Measurements from ENCODE around the gene RABGAP1L.

The RABGAP1L gene

DNA sequence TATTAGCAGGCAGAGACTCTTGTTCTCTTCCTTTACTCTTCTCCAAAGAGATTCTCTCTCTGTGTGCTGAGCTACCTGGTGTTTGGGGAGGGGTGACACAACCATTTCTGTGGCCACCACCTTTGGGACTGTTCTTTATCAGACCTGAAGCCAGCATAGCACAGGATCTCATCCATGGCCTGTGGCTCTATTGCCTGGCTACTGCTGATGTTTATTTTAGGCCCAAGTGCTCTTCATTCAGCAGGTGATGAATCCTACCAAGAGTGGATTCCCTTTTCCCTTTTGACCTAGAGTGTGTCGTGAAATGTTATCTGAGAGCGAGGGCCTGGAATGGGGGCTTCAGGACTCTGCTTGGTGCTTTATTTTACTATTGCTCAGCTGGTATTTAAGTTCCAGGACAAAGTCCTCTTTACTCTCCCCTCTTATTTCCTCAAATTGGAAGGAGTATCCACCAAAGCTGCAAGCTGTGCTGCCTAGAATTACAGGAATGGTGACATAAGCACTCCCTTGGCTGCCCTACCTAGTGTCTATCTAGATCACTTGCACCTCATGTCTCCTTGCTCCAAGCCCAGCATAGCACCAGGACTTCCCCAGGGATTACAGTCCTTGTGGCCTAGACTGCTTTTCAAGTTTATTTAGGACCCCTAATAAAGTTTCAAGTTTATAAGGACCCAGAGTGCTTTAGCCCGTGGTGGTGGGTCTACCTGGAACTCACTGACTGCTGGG is 193.7 kb downstream of the RABGAP1L start:
- H3K27ac Mint-ChIP-seq (ENCODE audit: low read depth): no peak overlapping the region
- H3K4me1 Mint-ChIP-seq: peaks cover 31% of the 10 kb centered on the region
- no peaks in the 10 kb centered on the region for H3K27me3 Mint-ChIP-seq
- no peak overlapping the region for H3K4me3 Mint-ChIP-seq
- H3K36me3 Mint-ChIP-seq (ENCODE audit: insufficient read depth): peaks cover 9% of the 10 kb centered on the region
- ATAC-seq (replicated peaks; ENCODE audit: extremely low read depth, poor library complexity, severe bottlenecking) (no peak), DNase-seq (ENCODE audit: low spot score in 2 of 2) (no peak)
- no peaks in the 10 kb centered on the region for H3K9me3 Mint-ChIP-seq

DNA sequence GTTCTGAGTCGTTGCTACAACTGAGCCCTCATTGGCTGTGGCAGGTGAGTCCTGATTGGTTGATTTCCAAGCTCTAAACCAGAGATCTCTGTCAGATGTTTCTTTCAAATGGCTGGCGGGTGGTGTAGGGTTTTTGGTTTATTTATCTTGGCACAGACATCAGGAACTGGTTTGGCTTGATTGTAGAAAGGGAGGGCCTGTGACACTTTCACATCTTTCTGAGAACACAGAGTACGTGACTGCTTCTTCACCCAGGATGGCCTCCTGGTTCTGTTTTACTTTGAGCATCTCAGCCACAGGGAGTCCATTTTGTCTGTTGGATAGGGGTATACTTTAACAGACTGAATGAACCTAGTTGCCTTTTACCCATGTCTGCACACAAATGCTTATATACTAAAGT is 199.0 kb downstream of the RABGAP1L start:
- no peak for DNase-seq (ENCODE audit: low spot score in 2 of 2)
- Mint-ChIP-seq H3K36me3 (ENCODE audit: insufficient read depth) (peaks cover 6% of the 10 kb centered on the region), H3K4me1 (peaks cover 32% of the 10 kb centered on the region)

DNA sequence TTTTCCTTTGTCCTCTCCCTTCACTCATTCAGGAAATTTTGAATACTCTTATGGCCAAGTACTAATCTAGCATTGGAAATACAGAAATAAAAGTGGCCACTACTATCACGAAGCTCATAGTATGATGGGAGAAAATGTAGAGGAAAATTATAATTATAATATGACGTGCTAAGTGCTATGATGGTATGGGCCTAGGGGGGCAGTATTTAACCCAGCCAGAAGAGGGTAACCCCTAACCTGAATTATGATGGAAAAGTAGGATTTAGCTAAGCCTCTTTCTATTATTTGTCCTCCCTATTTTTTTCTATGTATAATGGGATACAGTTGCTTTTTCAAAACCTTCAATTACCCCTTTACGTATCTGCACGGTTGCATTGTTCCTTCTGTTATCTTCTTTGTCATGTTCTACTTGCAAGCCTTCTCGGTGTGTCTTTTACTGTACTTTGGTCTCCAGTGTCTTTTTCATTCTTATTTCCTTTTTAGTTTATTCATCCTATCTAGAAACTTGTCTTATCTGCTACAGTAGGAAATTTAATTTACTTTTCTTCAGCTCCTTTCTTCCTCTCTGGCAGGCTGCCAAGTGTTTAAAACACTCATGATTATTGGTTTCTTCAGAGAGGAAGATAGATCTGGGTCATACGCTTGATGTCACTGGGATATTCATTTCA is 199.6 kb downstream of the RABGAP1L start:
- no peak overlapping the region for H3K4me3 Mint-ChIP-seq
- no peak overlapping the region for H3K27ac Mint-ChIP-seq (ENCODE audit: low read depth)
- peaks cover 6% of the 10 kb centered on the region for H3K36me3 Mint-ChIP-seq (ENCODE audit: insufficient read depth)
- ATAC-seq (replicated peaks; ENCODE audit: extremely low read depth, poor library complexity, severe bottlenecking): no peak
- H3K4me1 Mint-ChIP-seq: peaks cover 30% of the 10 kb centered on the region
- no peaks in the 10 kb centered on the region for H3K9me3 Mint-ChIP-seq
- DNase-seq (ENCODE audit: low spot score in 2 of 2): no peak
- no peaks in the 10 kb centered on the region for H3K27me3 Mint-ChIP-seq

More for the DNA sequence above, 199.0 kb downstream of the RABGAP1L start:
- no peak for ATAC-seq (replicated peaks; ENCODE audit: extremely low read depth, poor library complexity, severe bottlenecking)
- Mint-ChIP-seq H3K27ac (ENCODE audit: low read depth) (no peak overlapping the region), H3K27me3 (no peaks in the 10 kb centered on the region), H3K9me3 (no peaks in the 10 kb centered on the region), H3K4me3 (no peak overlapping the region)

DNA sequence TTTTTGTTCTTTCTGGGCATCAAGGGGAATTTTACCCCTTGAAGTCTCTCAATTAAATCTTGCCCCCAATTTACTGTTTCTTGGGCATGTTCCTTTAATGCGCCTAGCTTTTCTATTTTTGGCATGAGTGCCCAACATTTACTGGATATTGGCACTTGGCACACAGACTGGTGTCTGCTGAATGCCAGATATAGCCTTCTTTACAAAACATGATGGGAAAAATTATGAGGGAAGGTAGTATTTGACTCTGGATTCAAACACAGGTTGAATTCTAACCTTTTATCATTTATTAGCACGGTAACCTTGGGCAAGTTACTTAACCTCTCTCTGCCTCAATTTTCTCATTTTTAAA is 200.1 kb downstream of the RABGAP1L start:
- no peak for DNase-seq (ENCODE audit: low spot score in 2 of 2)
- ATAC-seq (replicated peaks; ENCODE audit: extremely low read depth, poor library complexity, severe bottlenecking): no peak
- H3K9me3 Mint-ChIP-seq: no peaks in the 10 kb centered on the region
- peaks cover 6% of the 10 kb centered on the region for H3K36me3 Mint-ChIP-seq (ENCODE audit: insufficient read depth)
- peaks cover 30% of the 10 kb centered on the region for H3K4me1 Mint-ChIP-seq
- no peak overlapping the region for H3K4me3 Mint-ChIP-seq
- no peaks in the 10 kb centered on the region for H3K27me3 Mint-ChIP-seq
- no peak overlapping the region for H3K27ac Mint-ChIP-seq (ENCODE audit: low read depth)

DNA sequence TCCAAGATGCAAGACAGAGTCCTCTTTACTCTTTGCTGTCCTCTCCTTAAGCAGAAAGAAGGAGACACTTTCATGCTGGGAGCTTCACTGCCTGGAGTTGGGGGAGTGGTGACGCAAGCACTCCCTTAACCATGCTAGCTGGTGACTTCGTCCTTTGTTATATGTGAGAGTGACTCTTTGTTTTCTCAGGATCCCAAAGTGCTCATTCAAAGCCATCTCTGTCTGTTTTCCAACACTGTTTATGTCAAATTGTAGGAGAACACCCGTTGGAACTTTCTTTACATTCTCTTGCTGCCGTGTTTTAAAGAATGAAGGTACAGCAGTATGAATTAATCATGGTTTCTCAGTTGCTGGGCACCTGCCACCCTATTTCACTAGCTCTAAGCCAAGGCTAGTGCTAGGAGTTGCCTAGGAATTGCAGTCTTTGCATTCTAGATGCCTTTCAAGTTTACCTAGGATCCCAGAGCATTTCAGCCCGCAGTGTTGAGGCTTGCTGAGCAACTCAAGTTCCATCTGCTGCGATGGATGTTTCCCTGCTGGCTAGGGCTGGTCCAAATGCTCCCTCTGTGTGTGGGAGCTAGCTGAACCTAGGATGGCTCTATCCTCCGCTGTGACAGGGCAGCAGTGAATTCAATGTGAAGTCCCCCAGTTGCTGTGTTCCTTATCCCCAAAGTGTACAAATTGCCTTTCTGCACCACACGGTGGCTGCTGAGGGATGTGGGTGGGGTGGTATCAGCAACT is 205.8 kb downstream of the RABGAP1L start:
- ATAC-seq (replicated peaks; ENCODE audit: extremely low read depth, poor library complexity, severe bottlenecking) (no peak), DNase-seq (ENCODE audit: low spot score in 2 of 2) (no peak)
- Mint-ChIP-seq H3K4me3 (no peak overlapping the region), H3K27me3 (no peaks in the 10 kb centered on the region), H3K4me1 (peaks cover 34% of the 10 kb centered on the region), H3K36me3 (ENCODE audit: insufficient read depth) (peaks cover 5% of the 10 kb centered on the region), H3K27ac (ENCODE audit: low read depth) (no peak overlapping the region), H3K9me3 (no peaks in the 10 kb centered on the region)

DNA sequence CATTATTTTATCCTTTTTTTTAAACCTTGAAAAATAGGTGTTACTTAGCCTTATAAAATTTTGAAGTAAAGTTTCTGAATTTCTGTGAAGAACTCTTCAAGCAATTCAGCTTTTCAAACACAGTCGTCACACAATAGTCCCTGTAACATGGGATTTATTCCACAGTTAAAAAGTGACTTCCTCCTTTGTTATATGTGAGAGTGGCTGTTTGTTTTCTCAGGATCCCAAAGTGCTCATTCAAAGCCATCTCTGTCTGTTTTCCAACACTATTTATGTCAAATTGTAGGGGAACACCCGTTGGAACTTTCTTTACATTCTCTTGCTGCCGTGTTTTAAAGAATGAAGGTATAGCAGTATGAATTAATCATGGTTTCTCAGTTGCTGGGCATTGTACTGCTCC is 207.6 kb downstream of the RABGAP1L start:
- H3K4me3 Mint-ChIP-seq: no peak overlapping the region
- H3K27ac Mint-ChIP-seq (ENCODE audit: low read depth): no peak overlapping the region
- no peaks in the 10 kb centered on the region for H3K27me3 Mint-ChIP-seq
- DNase-seq (ENCODE audit: low spot score in 2 of 2) (no peak), ATAC-seq (replicated peaks; ENCODE audit: extremely low read depth, poor library complexity, severe bottlenecking) (no peak)
- peaks cover 1% of the 10 kb centered on the region for H3K36me3 Mint-ChIP-seq (ENCODE audit: insufficient read depth)
- H3K4me1 Mint-ChIP-seq: peaks cover 30% of the 10 kb centered on the region
- no peaks in the 10 kb centered on the region for H3K9me3 Mint-ChIP-seq

DNA sequence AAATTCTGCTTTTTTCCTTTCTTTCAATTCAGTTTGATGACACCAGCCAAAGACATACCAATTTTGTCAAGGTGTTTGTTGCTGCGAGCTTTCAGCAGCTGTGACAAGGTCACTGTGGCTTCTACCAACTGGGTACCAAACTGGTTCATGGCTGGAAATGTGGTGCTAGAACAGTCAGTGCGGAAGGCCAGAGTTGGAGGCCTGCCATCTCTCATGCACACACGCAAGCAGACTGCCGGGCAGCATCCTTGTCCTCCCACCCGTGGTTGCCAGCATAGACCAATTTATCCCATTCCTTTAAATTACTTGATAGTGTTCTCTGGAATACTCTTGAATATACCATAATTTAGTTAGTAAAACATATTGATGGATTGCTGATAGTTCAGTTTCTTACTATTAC is 208.6 kb downstream of the RABGAP1L start:
- Mint-ChIP-seq H3K36me3 (ENCODE audit: insufficient read depth) (peaks cover 1% of the 10 kb centered on the region), H3K4me1 (peaks cover 22% of the 10 kb centered on the region), H3K27me3 (no peaks in the 10 kb centered on the region), H3K27ac (ENCODE audit: low read depth) (no peak overlapping the region), H3K9me3 (no peaks in the 10 kb centered on the region), H3K4me3 (no peak overlapping the region)
- DNase-seq (ENCODE audit: low spot score in 2 of 2) (no peak), ATAC-seq (replicated peaks; ENCODE audit: extremely low read depth, poor library complexity, severe bottlenecking) (no peak)

DNA sequence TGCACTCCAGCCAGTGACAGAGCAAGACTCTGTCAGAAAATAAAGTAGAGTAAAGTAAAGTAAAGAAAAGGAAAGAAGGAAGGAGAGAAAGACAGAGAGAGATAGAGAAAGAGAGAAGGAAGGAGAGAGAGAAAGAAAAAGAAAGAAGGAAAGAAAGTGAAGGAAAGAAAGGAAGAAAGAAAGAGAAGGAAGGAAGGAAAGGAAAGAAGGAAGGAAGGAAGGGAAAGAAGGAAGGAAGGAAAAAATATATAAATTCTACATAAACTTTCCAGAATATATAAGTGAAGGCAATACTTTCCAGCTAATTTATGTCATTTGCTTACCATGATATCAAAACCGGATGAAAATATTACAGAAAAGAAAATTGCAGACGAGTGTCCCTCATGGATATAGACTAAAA is 216.7 kb downstream of the RABGAP1L start:
- Mint-ChIP-seq H3K4me3 (no peak overlapping the region), H3K27me3 (no peaks in the 10 kb centered on the region), H3K36me3 (ENCODE audit: insufficient read depth) (peaks cover 2% of the 10 kb centered on the region), H3K4me1 (no peaks in the 10 kb centered on the region), H3K9me3 (no peaks in the 10 kb centered on the region), H3K27ac (ENCODE audit: low read depth) (peak overlapping the region; percentile 66)
- no peak for ATAC-seq (replicated peaks; ENCODE audit: extremely low read depth, poor library complexity, severe bottlenecking)
- DNase-seq (ENCODE audit: low spot score in 2 of 2): no peak

DNA sequence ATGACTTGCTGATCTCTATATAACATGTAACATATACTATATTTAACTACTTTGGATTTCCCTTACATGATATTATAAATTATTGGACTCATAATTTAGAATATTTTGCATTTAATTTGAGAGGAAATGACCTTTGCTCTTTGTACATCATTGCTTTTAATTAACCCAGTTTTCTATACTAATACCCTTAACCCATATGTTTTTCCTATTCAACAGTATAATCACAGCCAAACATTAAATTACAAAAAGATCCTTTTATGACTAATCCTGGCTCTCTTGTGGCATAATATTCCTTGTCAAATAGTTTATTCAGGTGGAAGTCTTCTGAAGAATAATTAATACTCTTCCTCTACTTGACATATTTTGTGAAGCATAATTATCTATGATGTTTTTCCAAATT is 232.4 kb downstream of the RABGAP1L start:
- no peak for DNase-seq (ENCODE audit: low spot score in 2 of 2)
- Mint-ChIP-seq H3K4me1 (peaks cover 22% of the 10 kb centered on the region), H3K27me3 (no peaks in the 10 kb centered on the region), H3K36me3 (ENCODE audit: insufficient read depth) (peaks cover 5% of the 10 kb centered on the region), H3K4me3 (no peak overlapping the region), H3K9me3 (no peaks in the 10 kb centered on the region), H3K27ac (ENCODE audit: low read depth) (no peak overlapping the region)
- no peak for ATAC-seq (replicated peaks; ENCODE audit: extremely low read depth, poor library complexity, severe bottlenecking)

DNA sequence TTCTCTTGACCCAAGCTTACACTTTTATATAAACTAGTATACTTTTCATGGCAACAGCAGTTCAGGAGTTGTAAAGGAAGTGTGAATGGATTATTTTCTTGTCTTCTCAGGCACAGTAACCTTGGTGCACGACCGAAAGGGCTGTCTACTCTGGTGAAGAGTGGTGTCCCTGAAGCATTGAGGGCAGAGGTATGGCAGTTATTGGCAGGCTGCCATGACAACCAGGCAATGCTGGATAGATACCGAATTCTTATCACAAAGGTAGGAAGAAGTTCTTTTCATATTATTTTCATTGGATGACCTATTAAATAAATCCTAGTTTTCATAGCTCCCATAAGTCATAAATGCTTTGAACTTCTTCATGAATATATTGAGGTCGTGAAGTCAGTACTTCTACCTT is 234.6 kb downstream of the RABGAP1L start:
- Mint-ChIP-seq H3K36me3 (ENCODE audit: insufficient read depth) (peaks cover 11% of the 10 kb centered on the region), H3K4me3 (no peak overlapping the region), H3K27me3 (no peaks in the 10 kb centered on the region), H3K4me1 (peaks cover 32% of the 10 kb centered on the region), H3K27ac (ENCODE audit: low read depth) (no peak overlapping the region), H3K9me3 (no peaks in the 10 kb centered on the region)
- DNase-seq (ENCODE audit: low spot score in 2 of 2) (no peak), ATAC-seq (replicated peaks; ENCODE audit: extremely low read depth, poor library complexity, severe bottlenecking) (no peak)

DNA sequence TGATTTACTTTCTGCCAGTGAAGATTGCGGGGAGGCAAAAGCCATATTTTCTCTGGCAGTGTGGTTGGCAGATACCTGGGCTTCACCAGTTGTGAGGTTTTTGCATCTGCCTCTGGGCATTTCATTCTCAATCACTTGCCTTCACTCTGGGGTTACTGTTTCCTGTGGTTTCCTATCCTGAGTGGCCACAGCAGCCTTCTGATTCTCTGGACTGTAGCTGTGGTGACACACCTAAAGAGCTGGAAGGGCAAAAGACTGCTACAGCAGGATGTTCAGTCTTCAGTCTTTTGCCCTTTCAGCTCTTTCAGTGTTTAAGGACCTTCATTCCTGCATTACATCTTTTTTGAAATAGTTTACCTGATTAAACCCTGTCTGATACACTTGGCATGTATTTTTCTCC is 237.9 kb downstream of the RABGAP1L start:
- H3K27ac Mint-ChIP-seq (ENCODE audit: low read depth): no peak overlapping the region
- H3K27me3 Mint-ChIP-seq: no peaks in the 10 kb centered on the region
- DNase-seq (ENCODE audit: low spot score in 2 of 2) (no peak), ATAC-seq (replicated peaks; ENCODE audit: extremely low read depth, poor library complexity, severe bottlenecking) (no peak)
- peaks cover 31% of the 10 kb centered on the region for H3K4me1 Mint-ChIP-seq
- peaks cover 9% of the 10 kb centered on the region for H3K36me3 Mint-ChIP-seq (ENCODE audit: insufficient read depth)
- no peak overlapping the region for H3K4me3 Mint-ChIP-seq
- no peaks in the 10 kb centered on the region for H3K9me3 Mint-ChIP-seq

DNA sequence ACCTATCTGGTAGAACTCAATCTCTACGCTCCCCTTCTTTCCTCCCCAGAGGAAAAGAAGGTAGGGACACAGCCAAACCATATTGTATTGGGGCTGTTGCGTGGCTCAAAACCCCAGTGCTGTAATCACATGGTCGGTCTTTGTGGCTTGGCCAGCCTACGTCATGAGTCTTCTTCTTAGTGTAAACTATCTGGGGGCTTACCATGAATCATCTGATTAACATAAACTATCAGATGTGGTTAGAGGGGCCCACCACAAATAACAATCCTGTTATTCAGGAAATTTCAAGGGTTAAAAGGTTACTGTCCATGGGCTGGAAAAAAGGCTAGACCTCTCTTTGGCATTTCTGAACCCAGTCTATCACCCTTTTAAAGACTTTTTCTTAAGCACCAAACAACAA is 238.9 kb downstream of the RABGAP1L start:
- no peak for ATAC-seq (replicated peaks; ENCODE audit: extremely low read depth, poor library complexity, severe bottlenecking)
- H3K9me3 Mint-ChIP-seq: no peaks in the 10 kb centered on the region
- DNase-seq (ENCODE audit: low spot score in 2 of 2): no peak
- H3K4me3 Mint-ChIP-seq: no peak overlapping the region
- H3K27ac Mint-ChIP-seq (ENCODE audit: low read depth): no peak overlapping the region
- H3K4me1 Mint-ChIP-seq: peaks cover 29% of the 10 kb centered on the region
- no peaks in the 10 kb centered on the region for H3K27me3 Mint-ChIP-seq
- H3K36me3 Mint-ChIP-seq (ENCODE audit: insufficient read depth): peaks cover 9% of the 10 kb centered on the region

DNA sequence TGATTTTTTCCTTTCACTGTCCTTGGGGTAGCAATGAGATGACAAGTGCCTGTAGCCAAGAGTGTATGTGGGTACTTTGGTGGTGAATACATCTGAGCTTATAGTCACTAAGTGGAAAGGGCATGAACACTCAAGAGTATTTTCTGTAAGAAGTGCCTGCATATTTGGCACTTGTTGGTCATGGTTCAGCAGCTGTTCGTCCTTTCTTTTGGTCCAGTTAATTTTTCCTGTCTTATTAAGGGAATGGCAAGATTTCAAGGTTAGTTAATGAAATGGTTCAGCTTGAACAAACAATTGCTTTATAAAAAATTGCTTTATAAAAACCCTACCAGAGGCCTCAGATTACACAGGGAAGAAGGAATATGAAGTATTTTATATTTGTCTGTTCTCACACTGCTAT is 239.9 kb downstream of the RABGAP1L start:
- H3K9me3 Mint-ChIP-seq: no peaks in the 10 kb centered on the region
- no peak overlapping the region for H3K27ac Mint-ChIP-seq (ENCODE audit: low read depth)
- no peaks in the 10 kb centered on the region for H3K27me3 Mint-ChIP-seq
- H3K4me1 Mint-ChIP-seq: peaks cover 27% of the 10 kb centered on the region
- no peak overlapping the region for H3K4me3 Mint-ChIP-seq
- no peak for DNase-seq (ENCODE audit: low spot score in 2 of 2)
- ATAC-seq (replicated peaks; ENCODE audit: extremely low read depth, poor library complexity, severe bottlenecking): no peak
- H3K36me3 Mint-ChIP-seq (ENCODE audit: insufficient read depth): peaks cover 6% of the 10 kb centered on the region

All from central memory CD8-positive, alpha-beta T cell (primary cell).